Neural cell (in vitro differentiated cells): ENCODE results near the gene CDK6.

Experiments
- MXI1 ChIP-seq: fragments of 450-650 bp; conservative IDR thresholded peaks from 2 replicates; pipeline ENCODE4 v1.6.1; 2014; ENCODE audit warnings: antibody characterized with exemption, mild to moderate bottlenecking; ENCODE audit not compliant: poor library complexity, severe bottlenecking
- TF ChIP-seq, protein P1 (sequence below): fragments of 450-650 bp; IDR thresholded peaks from 2 replicates; pipeline ENCODE4 v1.5.1; 2014; ENCODE audit warnings: antibody characterized with exemption, mild to moderate bottlenecking, moderate library complexity; ENCODE audit not compliant: poor library complexity, severe bottlenecking

DNA sequence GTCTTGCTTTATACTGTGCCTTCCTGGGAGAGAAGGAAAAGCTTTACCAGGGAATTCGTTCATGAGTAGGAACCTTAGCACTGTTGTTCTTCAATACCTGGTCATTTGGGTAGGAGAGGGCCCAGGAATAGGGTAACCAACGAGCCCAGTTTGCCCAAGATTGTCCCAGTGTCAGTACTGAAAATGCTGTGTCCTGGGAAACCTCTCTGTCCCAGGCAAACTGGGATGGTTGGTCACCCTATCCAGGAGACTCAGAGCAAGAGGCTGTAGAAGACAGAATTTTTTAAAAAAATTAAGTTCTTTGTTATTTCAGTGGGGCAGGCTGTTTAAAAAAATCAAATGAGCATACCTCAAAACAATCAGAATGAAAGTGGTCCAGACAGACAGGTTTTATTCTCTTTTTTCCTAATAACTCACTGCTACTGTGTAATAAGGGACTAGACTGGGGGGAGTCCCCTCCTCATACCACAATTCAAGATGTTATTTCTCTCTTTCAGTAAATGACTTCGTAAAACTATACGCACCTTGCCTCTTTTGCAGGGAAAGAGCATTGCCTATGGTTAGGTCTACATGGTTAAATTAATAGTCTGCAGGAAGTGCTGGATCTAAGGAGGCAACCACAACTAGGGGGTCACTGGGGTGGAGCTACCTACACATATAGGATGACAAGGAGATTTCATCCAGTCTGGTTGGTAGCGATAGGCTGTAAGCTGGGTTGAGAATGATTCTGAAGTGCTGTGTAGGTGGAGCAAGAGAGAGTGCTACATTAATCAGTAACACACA is 205.1 kb downstream of the CDK6 start:
- TF ChIP-seq, protein P1, sequence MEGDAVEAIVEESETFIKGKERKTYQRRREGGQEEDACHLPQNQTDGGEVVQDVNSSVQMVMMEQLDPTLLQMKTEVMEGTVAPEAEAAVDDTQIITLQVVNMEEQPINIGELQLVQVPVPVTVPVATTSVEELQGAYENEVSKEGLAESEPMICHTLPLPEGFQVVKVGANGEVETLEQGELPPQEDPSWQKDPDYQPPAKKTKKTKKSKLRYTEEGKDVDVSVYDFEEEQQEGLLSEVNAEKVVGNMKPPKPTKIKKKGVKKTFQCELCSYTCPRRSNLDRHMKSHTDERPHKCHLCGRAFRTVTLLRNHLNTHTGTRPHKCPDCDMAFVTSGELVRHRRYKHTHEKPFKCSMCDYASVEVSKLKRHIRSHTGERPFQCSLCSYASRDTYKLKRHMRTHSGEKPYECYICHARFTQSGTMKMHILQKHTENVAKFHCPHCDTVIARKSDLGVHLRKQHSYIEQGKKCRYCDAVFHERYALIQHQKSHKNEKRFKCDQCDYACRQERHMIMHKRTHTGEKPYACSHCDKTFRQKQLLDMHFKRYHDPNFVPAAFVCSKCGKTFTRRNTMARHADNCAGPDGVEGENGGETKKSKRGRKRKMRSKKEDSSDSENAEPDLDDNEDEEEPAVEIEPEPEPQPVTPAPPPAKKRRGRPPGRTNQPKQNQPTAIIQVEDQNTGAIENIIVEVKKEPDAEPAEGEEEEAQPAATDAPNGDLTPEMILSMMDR = no peak
- no peak for TF ChIP-seq MXI1
